HG02571 (cell line): ENCODE data around the gene OR2A12.
A peak's percentile ranks its signal among the peaks of the same experiment; 100 is the strongest.
"Not testable (repeated sequence)": the region's sequence is repeated elsewhere in the genome, so short reads cannot be mapped to it uniquely, and the experiment has no call there.

Experiments
- ATAC-seq: cut with Tn5 transposase; IDR thresholded peaks from one replicate; pipeline ENCODE4 v1.9.1; 2021; ENCODE audit warnings: mild to moderate bottlenecking, moderate library complexity; ENCODE audit not compliant: unreplicated experiment

Gene OR2A12

DNA sequence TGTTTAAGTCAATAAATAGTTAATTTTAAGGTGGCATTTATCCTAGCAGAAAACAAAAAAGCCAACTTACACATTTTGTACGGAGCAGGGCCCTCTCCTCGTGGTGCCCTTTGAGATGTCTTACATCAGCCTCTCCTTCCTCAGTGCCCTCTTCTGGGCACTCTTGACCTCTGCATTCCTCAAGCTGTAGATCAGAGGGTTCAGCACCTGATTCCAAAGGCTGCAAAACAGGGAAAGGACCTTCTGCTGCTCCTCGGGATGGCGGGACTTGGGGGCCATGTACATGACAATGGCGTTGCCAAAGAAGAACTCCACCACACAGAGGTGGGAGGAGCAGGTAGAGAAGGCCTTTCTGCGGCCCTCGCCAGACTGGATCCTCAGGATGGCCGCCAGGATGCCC, 32.3 kb downstream of the OR2A12 start:
- no peak for ATAC-seq

GRCh38 chr7:144122876-144123275, 36.8 kb downstream of the OR2A12 start, which contains the start of gene OR2A14:
TSS of gene OR2A14 (plus strand) at chr7:144123176. CDS start at chr7:144129113, 5,937 bp downstream.
- no peak for ATAC-seq

GRCh38 chr7:144127714-144128334, 41.7 kb downstream of the OR2A12 start:
- peak; percentile 100 for ATAC-seq

DNA sequence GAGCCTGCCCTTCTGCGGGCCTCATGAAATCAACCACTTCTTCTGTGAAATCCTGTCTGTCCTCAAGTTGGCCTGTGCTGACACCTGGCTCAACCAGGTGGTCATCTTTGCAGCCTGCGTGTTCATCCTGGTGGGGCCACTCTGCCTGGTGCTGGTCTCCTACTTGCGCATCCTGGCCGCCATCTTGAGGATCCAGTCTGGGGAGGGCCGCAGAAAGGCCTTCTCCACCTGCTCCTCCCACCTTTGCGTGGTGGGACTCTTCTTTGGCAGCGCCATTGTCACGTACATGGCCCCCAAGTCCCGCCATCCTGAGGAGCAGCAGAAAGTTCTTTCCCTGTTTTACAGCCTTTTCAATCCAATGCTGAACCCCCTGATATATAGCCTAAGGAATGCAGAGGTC, 43.5 kb downstream of the OR2A12 start:
- ATAC-seq, result not testable (repeated sequence)

GRCh38 chr7:144130730-144131129, 44.7 kb downstream of the OR2A12 start:
- no peak for ATAC-seq

- ATAC-seq, result no peak
These were observed 46.2 kb downstream of the OR2A12 start for GRCh38 chr7:144132262-144132661.

DNA sequence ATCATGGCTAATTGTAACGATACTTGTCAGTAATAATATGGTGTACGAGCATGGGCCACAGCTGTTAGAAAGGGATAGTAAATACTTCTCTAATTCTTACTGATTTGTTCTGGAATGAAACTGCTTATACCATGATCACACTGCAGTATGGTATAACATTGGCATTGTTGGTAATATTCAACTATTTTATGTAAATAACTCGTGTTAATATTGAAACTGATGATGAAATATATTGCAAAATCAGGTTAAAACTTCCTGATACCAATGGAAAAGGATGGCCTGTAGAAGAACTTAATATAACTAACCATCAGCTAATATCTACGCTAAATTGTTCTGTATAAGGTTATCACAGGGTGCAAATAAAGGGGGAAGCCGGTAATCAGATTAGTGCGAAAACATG, 47.2 kb downstream of the OR2A12 start:
- no peak for ATAC-seq

DNA sequence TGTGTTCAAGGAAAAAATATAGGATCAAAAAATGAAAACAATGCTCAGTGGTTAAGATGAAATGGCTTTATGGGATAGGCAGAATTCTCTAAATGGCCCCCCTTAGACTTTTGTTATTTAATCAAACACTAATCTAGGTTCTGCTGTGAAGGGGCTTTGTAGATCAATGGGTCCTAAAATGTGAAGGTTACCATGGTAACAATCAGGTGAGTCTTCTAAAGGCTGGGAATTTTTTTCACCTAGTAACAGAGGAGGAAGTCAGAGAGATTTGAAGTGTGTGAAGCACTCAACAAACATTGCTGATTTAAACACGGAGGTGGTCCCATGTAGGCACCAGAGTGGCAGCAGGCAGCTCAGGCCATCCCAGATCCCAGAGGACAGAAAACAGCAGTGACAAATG, 48.0 kb downstream of the OR2A12 start:
- ATAC-seq, result no peak

DNA sequence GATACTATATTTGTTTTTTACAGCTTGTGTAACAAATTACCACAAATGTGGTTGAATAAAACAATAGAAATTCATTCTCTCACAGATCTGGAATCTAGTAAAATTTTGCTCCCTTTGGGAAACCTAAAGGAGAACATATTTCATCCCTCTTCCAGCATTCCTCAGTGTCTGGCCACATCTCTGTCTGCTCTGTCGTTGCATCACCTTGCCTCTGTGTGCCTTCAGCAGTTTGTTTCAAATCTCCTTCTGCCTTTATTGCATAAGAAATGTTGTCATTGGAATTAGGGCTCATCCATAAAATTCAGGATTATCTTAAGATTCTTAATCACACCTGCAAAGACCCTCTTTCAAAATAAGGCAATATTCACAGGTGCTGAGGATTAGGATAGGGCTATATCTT, 51.4 kb downstream of the OR2A12 start:
- no peak for ATAC-seq

- ATAC-seq, result no peak
These were observed 56.1 kb downstream of the OR2A12 start for GRCh38 chr7:144142187-144142586.

- ATAC-seq, result no peak
These were observed 58.3 kb downstream of the OR2A12 start for GRCh38 chr7:144144426-144144825.

- ATAC-seq, result no peak
These were observed 62.2 kb downstream of the OR2A12 start for GRCh38 chr7:144148224-144148827.
